ENCODE results near the gene DIP2C. TPM values are rescaled to one million over a fixed set of nuclear protein-coding genes. Genes with fewer than 3 reads are reported as not detected.

Gene DIP2C
- polyA plus RNA-seq, 1 of the 3 experiments (the other 2 are of a cell fraction), result 8.7 TPM

DNA sequence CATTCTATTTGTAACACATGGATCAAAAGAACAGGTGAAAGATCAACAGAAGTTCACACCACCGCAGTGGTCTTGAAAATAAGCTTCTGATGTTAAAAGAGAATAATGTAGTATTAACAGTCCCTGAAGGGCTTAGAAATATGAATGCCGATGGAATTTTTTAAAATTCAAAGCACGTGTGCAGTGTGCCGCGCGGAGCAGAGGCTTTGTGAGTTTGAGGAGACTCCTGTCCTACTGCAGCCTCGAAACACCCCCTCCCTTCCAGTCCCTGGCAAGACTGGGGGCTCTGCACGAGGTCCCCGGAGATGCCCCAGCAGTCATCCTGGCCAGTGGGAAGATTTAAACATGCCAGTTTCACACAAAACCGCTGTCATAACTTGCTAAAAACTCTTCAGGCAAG, 196.6 kb downstream of the DIP2C start:
- no peak for DNase-seq

More for the DNA sequence above, 196.6 kb downstream of the DIP2C start:
- peaks cover 47% of the 10 kb centered on the region for H3K79me2 ChIP-seq (ENCODE audit: insufficient read depth)
- no peaks in the 10 kb centered on the region for H3K27me3 ChIP-seq (ENCODE audit: insufficient read depth)
- no peak overlapping the region for H3K9ac ChIP-seq
- WGBS (ENCODE audit: low lambda C conversion rate), result 98% methylated on average over 10 of the region's 10 CpGs
- H4K20me1 ChIP-seq (ENCODE audit: insufficient read depth), result peaks cover 54% of the 10 kb centered on the region
- no peaks in the 10 kb centered on the region for H3K9me2 ChIP-seq
- peaks cover 0 to 25% of the 10 kb centered on the region in 2 experiments; a peak in 1 of 4 replicates for H3K4me1 ChIP-seq (ENCODE audit: control insufficient read depth in 1 of 2, insufficient read depth in 2 of 2, low read depth in 1 of 2, low read length in 1 of 2)
- no peak for TF ChIP-seq ELF1 (IDR thresholded peaks at IDR 0.05)
- TF ChIP-seq RXRA (IDR thresholded peaks at IDR 0.05; ENCODE audit: borderline replicate concordance, low read depth), result no peak
- no peak for TF ChIP-seq GABPA (IDR thresholded peaks at IDR 0.05; ENCODE audit: low read depth)
- TF ChIP-seq, protein P1, sequence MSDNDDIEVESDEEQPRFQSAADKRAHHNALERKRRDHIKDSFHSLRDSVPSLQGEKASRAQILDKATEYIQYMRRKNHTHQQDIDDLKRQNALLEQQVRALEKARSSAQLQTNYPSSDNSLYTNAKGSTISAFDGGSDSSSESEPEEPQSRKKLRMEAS (IDR thresholded peaks at IDR 0.05; ENCODE audit: low read depth), result no peak
- TF ChIP-seq, protein P2, sequence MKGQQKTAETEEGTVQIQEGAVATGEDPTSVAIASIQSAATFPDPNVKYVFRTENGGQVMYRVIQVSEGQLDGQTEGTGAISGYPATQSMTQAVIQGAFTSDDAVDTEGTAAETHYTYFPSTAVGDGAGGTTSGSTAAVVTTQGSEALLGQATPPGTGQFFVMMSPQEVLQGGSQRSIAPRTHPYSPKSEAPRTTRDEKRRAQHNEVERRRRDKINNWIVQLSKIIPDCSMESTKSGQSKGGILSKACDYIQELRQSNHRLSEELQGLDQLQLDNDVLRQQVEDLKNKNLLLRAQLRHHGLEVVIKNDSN (IDR thresholded peaks at IDR 0.05; ENCODE audit: borderline replicate concordance, low read depth), result no peak
- TF ChIP-seq NRF1 (IDR thresholded peaks at IDR 0.05; ENCODE audit: low read depth, low read length), result no peak
- TF ChIP-seq SIN3A (IDR thresholded peaks at IDR 0.05; ENCODE audit: borderline replicate concordance, low read depth, low read length), result no peak
- TF ChIP-seq FOSL2 (IDR thresholded peaks at IDR 0.05; ENCODE audit: borderline replicate concordance, low read depth), result no peak
- no peak for TF ChIP-seq SMC3 (IDR thresholded peaks at IDR 0.05; ENCODE audit: low read depth, low read length)
- TF ChIP-seq, protein P3, sequence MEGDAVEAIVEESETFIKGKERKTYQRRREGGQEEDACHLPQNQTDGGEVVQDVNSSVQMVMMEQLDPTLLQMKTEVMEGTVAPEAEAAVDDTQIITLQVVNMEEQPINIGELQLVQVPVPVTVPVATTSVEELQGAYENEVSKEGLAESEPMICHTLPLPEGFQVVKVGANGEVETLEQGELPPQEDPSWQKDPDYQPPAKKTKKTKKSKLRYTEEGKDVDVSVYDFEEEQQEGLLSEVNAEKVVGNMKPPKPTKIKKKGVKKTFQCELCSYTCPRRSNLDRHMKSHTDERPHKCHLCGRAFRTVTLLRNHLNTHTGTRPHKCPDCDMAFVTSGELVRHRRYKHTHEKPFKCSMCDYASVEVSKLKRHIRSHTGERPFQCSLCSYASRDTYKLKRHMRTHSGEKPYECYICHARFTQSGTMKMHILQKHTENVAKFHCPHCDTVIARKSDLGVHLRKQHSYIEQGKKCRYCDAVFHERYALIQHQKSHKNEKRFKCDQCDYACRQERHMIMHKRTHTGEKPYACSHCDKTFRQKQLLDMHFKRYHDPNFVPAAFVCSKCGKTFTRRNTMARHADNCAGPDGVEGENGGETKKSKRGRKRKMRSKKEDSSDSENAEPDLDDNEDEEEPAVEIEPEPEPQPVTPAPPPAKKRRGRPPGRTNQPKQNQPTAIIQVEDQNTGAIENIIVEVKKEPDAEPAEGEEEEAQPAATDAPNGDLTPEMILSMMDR (IDR thresholded peaks at IDR 0.05), result no peak
- no peak for TF ChIP-seq GATA2 (CRISPR knock-in tag; IDR thresholded peaks at IDR 0.05)
- no peak for TF ChIP-seq REST (IDR thresholded peaks at IDR 0.05; ENCODE audit: low read depth, low read length)
- TF ChIP-seq RFX5 (IDR thresholded peaks at IDR 0.05; ENCODE audit: low read length), result no peak
- no peak for TF ChIP-seq USF2 (IDR thresholded peaks at IDR 0.05; ENCODE audit: borderline replicate concordance, low read depth, low read length)
- TF ChIP-seq JUND (IDR thresholded peaks at IDR 0.05), result no peak
- TF ChIP-seq EP300 (IDR thresholded peaks at IDR 0.05; ENCODE audit: borderline replicate concordance in 1 of 2, low read depth in 1 of 2, low read length in 1 of 2), result no peak
- no peak for TF ChIP-seq YY1 (IDR thresholded peaks at IDR 0.05; ENCODE audit: low read depth)
- ChIA-PET CTCF (interaction anchor here (0.8 to 1.7 kb wide), 3 partner anchors 13 to 297 kb away, joined by 3 to 5 read pairs (median 4); no protein-coding TSS in a partner anchor), POLR2A (no interaction called here)
- H3K4me3 ChIP-seq (ENCODE audit: low read depth in 2 of 2, low read length in 1 of 2), result no peak overlapping the region
- H3F3A ChIP-seq (replicated peaks; ENCODE audit: insufficient read depth), result no peaks in the 10 kb centered on the region
- H3K36me3 ChIP-seq (replicated peaks in 1 of 2; ENCODE audit: control insufficient read depth in 1 of 2, insufficient read depth in 2 of 2, low read length in 1 of 2), result no peaks in the 10 kb centered on the region
- no peak overlapping the region for H3K27ac ChIP-seq (ENCODE audit: low read depth in 2 of 2, low read length in 1 of 2)
- no peaks in the 10 kb centered on the region for H3K9me3 ChIP-seq
- no peak overlapping the region for H3K4me2 ChIP-seq
- H2AFZ ChIP-seq (ENCODE audit: low read depth), result no peak overlapping the region
